GM18520 (cell line): ENCODE results near the gene BNIP5.
A peak's percentile ranks its signal among the peaks of the same experiment; 100 is the strongest.

Experiments used
- ATAC-seq: cut with Tn5 transposase; IDR thresholded peaks from one replicate; pipeline ENCODE4 v1.9.1; 2021; ENCODE audit not compliant: unreplicated experiment

BNIP5 gene

DNA sequence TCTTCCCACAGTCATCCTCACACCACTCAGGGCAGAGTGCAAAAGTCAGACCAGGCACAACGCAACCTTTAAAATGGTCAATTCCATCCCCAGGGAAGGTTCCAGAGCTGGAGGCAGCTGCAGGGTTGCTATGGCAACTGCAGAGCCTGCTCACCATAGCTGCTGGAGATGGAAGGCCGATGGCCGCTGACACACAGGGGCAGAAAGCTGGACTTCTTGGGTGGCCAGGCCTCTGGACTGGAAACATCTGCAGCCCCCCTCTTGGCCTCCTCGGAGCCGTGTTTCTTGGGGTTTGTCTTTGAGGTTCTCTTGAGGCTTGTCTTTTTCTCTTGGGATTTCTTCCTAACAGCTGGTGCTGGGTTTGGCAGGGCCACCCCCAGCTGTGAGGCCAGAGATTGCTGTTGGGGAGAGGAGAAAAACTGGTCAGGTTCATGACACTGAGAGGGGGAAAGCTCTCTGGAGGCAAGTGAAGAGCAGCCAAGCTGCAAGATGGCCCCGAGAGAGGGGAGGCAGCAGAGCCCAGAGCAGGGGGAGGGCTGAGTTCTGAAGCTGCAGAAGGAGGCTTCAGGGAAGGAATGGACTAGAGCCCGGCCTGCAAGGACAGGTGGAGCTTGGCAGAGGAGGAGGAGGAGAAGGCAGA is 10.2 kb downstream of the BNIP5 start:
- ATAC-seq = no peak

GRCh38 chr6:36324715-36325114 is 12.0 kb downstream of the BNIP5 start:
- ATAC-seq = no peak

- ATAC-seq = no peak
Measured at GRCh38 chr6:36324191-36324590, 12.5 kb downstream of the BNIP5 start.

DNA sequence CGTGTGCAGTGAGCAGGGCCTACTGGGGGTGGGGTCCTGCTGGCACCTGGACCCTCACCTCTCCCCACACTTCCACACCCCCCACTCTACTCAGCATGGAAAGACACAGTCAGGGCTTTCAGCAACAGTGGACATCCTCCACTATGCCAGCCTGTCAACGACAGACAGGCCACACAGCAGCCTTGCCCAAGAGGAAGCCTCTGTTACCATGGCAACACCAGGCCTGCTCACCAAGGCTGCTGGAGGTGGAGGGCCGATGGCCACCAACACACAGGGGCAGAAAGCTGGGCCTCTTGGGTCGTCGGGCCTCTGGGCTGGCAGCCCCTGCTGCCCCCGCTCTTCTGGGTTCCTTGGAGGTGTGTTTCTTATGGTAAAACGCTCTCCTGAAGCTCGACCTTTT is 13.6 kb downstream of the BNIP5 start:
- ATAC-seq = no peak

GRCh38 chr6:36322591-36322990 is 14.1 kb downstream of the BNIP5 start:
- no peak for ATAC-seq

GRCh38 chr6:36320475-36320874 is 16.2 kb downstream of the BNIP5 start:
- ATAC-seq = no peak

GRCh38 chr6:36319821-36320220 is 16.9 kb downstream of the BNIP5 start:
- no peak for ATAC-seq

- no peak for ATAC-seq
Measured at GRCh38 chr6:36319436-36319762, 17.3 kb downstream of the BNIP5 start.

DNA sequence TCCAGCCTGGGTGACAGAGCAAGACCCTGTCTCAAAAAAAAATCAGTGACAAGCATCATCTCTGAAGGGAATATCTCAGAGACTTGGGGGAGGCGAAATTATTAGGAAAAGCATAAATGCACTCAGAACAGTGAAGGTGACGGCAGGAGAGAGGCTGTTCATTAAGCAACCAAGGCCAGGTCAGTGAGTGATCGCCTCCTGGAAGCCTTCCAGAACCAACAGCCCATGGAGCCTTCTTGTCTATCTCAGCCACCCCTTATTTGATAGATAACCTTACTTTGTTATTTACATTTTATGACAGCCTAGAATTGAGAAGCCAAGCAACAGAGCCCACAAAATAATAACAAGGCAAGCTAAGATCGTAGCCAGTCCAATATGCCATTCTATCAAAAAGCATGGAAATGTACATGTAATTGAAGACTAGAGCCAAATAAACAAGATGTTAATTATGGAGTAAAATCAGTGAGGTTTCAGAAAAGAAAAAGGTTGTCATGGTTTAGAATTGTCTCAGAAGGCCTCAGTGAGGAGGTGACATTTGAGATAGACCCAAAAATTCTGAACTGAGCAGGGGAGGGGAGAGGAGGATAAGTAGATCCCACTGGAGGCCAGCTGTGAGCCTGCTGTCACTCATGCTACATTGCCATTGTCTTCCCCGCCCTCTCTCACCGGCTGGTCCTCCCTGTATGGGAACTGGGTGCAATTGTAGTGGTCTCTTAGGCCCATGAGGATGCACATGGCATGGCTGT is 17.8 kb downstream of the BNIP5 start:
- no peak for ATAC-seq

- ATAC-seq = no peak
Measured at GRCh38 chr6:36317623-36318022, 19.1 kb downstream of the BNIP5 start.

DNA sequence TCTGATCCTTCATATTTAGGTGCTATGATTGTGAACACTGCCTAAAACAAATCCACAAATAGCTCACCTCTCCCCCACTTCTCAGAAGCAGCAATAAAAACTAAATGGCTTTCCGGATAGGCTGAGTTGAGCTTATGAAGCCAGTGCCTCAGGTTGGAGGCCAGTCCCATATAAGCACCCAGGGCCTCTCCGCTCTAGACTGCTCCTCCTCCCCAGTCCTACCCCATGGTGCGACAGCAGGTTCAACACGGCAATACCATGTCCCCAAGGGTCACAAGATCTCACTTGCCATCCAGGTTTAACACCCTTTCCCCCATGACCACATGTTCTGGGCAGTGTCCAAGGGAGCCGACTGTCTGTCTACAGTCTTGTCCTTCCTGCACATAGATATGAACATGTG is 20.8 kb downstream of the BNIP5 start:
- ATAC-seq = no peak

DNA sequence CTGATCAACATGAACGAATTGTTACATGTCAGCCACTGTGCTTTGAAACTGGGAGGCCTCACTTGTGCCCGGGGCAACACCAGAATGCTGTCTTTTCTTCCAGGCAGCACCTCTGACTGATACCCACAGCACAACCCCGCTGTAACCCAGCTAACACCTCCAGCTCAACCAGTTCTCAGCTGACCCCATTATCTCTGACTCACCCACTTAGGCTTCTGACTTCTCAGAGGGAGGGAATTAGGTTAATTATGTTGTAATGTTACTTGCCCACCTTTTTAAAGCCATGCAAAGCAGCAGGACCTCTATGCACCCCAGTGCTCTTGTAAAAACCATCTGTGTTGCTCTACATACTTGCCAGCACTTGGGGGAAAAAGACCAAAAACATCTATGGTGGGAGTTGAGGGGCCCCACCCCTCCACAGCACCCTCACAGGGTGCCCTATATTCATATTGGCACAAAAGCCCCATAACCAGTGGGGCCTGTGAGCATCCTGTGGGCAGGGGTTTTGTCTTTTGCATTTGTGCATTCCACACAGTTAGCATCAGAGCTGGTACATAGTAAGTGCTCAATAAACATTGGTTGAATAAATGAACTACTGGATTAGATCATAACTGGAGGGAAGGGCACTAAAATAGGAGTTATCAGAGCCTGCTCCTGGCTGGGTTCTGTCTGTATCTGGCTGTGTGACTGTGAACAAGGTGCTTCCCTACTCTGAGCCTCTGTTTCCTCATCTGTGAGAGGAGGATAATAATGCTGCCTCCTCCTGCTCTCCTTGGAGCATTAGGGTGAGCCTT is 22.3 kb downstream of the BNIP5 start:
- ATAC-seq = no peak

GRCh38 chr6:36313649-36313936 is 23.1 kb downstream of the BNIP5 start:
- ATAC-seq = no peak

DNA sequence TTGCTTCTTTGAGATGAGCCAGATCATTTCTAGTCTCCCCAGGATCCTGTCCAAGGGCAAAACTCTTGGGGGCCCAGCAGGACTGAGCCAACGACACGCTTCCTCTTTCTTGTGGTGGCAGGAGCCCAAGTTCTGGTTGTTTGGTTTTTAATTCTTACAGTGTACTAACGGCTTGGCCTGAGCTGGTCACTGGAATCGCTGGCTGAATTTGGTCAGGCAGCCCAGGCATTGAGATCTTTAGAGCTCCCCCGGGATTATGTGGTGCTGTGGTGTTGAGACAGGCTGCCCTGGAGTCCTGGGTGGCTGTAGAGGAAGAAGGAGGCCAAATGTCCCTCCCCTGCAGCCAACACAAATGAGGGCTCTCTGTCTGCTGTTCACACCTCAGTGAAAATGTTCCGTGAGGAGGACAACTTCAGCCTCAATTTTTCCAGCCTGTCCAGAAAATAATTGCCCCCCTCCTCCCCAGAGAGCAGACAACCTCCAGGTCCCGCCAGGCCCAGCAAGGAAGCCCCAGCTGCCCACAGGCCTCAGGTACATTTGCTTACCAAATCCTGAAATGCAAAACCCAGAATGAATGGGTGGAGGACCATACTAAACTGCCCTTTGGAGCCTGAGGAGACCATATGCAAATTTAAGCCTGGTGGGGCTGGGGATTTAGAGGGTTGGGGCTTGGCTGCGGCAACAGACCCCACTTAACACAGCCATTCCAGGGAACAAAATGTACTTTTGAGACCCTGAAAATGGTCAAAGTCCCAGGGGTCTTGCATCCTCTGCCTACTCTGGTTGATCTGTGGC is 23.6 kb downstream of the BNIP5 start:
- ATAC-seq = no peak

- no peak for ATAC-seq
Measured at GRCh38 chr6:36309900-36310299, 26.8 kb downstream of the BNIP5 start.

DNA sequence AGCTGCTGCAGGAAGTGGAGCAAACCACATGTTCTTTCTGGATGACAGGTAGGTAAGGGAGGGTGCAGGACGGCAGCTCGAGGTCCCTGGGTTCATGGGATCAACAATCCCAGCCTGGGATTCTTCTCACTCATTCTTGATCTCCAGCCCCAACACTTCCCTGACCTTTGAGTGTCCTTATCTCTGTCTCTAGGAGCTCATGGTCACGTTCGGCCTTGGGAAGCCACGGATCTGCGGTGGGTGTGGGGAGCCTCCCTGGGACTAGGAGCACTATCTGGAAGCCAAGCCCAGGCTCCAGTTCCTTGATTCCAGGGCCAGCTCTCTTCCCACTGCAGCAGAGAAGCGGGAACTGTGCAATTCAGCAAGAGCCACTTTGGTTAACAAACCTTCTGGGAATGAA is 27.5 kb downstream of the BNIP5 start:
- no peak for ATAC-seq

- ATAC-seq = no peak
Measured at GRCh38 chr6:36308514-36308913, 28.2 kb downstream of the BNIP5 start.

GRCh38 chr6:36306375-36306774 is 30.3 kb downstream of the BNIP5 start:
- no peak for ATAC-seq

DNA sequence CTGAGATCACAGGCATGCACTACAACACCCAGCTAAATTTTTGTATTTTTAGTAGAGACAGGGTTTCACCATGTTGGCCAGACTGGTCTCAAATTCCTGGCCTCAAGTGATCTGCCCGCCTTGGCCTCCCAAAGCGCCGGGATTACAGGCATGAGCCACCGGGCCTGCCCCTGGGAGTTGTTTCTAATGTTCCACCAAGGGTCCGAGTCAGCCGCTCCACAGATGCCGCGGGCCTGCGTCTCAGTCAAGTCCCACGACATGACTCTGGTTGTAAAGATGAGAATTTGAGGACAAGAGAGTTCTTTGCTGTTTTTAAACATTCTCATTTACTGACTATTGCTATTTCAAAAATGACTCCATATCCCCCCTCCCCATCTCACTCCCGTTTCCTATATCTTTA is 30.8 kb downstream of the BNIP5 start:
- ATAC-seq = no peak

DNA sequence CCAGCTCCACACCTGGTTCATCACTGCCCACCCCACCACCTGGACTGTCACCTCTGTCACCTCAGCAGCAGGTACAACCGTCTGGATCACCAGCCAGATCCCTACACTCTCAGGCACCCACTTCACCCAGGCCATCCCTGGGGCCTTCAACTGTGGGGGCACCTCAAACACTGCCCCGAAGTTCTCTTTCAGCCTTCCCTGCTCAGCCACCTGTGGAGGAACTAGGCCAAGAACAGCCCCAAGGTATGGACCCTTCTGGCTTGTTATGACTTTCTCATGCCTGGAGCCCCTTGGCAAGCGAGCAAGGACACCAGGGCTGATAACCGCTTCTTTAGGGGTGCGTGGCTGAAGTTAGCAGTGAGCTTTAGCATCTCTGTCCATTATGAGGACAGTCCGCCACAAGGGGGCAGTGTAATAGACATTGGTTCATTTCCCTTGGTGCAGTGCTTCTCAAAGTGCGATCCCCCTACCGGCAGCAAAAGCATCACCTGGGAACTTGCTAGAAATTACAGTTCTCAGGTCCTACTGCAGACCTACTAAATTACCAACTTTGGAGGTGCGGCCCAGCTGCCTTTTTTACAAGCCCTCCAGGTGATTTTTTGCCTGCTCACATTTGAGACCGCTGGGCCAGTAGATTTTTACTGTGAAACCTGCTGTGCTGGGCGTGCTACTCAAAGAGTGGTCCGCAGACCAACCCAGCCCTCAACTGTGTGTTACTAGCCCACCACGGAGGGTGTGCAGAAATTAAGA is 34.3 kb downstream of the BNIP5 start:
- peak; percentile 50 for ATAC-seq

GRCh38 chr6:36301781-36302180 is 34.9 kb downstream of the BNIP5 start:
- no peak for ATAC-seq
